Tibial artery (tissue), 4 donors: ENCODE results near the gene LMBRD1.

Experiments used
- DNase-seq, 2 donors: peaks; one replicate each; pipeline ENCODE4 v3.0.0-alpha.2; 2019
- H3K27ac ChIP-seq, 2 donors: fragments of 200-600 bp; sonication (generic) in 1 of 2; 1 replicate in 1 of 2; 2 replicates in 1 of 2; pipeline ENCODE4 v1.5.1; 2018 to 2019; ENCODE audit warnings: mild to moderate bottlenecking in 1 of 2
- H3K27me3 ChIP-seq, 2 donors: fragments of 200-600 bp; sonication (generic) in 1 of 2; one replicate each; pipeline versions ENCODE4 v1.5.1 to v1.6.0; 2016 to 2019
- H3K36me3 ChIP-seq, 3 donors: fragments of 200-600 bp; sonication (generic) in 2 of 3; one replicate each; pipeline ENCODE4 v1.5.1; 2016 to 2019; ENCODE audit warnings: mild to moderate bottlenecking in 2 of 3
- H3K4me1 ChIP-seq, 4 donors: fragments of 200-600 bp; sonication (generic) in 2 of 4; 1 replicate in 3 of 4; 2 replicates in 1 of 4; pipeline ENCODE4 v1.5.1; 2016 to 2019
- H3K4me3 ChIP-seq, 2 donors: fragments of 200-600 bp; sonication (generic) in 1 of 2; 1 replicate in 1 of 2; 2 replicates in 1 of 2; pipeline ENCODE4 v1.5.1; 2018 to 2019; ENCODE audit warnings: mild to moderate bottlenecking in 2 of 2
- H3K9me3 ChIP-seq, 3 donors: fragments of 200-600 bp; sonication (generic) in 1 of 3; one replicate each; pipeline ENCODE4 v1.5.1; 2016 to 2019
- intact Hi-C: fragments of 100-400 bp; cut with DNase I; formaldehyde crosslinking; loops from one replicate; pipeline ENCODE4 v1.15.0; 2023; ENCODE audit warnings: low total_unique reads
- TF ChIP-seq, protein P1 (sequence below), 2 experiments: fragments of 200-600 bp in 1 of 2; fragments of 450-650 bp in 1 of 2; IDR thresholded peaks; one replicate each; pipeline ENCODE4 v1.5.1; 2017 to 2019; ENCODE audit warnings: antibody characterized with exemption in 2 of 2, mild to moderate bottlenecking in 1 of 2, moderate library complexity in 1 of 2

The LMBRD1 gene

DNA sequence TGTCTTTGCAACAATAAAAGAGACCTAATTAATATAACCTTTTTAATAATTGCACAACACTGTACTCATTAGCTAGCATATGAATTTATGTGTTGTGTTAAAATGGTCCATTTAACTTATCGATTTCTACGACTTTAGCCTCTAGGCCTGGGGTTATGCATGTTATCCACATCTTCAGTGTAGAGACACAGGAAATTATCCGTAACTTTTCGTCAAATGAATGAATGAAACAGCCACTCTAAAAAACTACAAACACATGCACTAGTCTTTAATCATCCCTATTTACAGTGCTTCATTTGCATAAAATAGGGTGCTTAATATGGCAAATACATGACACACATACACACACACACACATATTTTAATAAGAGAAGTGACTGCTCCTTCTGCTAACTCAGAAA lies 22.3 kb upstream of the LMBRD1 start:
- no peaks in the 10 kb centered on the region for H3K27me3 ChIP-seq
- H3K4me3 ChIP-seq = no peak overlapping the region
- TF ChIP-seq, protein P1, sequence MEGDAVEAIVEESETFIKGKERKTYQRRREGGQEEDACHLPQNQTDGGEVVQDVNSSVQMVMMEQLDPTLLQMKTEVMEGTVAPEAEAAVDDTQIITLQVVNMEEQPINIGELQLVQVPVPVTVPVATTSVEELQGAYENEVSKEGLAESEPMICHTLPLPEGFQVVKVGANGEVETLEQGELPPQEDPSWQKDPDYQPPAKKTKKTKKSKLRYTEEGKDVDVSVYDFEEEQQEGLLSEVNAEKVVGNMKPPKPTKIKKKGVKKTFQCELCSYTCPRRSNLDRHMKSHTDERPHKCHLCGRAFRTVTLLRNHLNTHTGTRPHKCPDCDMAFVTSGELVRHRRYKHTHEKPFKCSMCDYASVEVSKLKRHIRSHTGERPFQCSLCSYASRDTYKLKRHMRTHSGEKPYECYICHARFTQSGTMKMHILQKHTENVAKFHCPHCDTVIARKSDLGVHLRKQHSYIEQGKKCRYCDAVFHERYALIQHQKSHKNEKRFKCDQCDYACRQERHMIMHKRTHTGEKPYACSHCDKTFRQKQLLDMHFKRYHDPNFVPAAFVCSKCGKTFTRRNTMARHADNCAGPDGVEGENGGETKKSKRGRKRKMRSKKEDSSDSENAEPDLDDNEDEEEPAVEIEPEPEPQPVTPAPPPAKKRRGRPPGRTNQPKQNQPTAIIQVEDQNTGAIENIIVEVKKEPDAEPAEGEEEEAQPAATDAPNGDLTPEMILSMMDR (IDR thresholded peaks at IDR 0.05) = no peak
- intact Hi-C loops = no loop called here
- H3K9me3 ChIP-seq = no peaks in the 10 kb centered on the region
- DNase-seq = no peak
- H3K4me1 ChIP-seq = no peaks in the 10 kb centered on the region
- H3K27ac ChIP-seq = no peak overlapping the region
- H3K36me3 ChIP-seq = no peaks in the 10 kb centered on the region

DNA sequence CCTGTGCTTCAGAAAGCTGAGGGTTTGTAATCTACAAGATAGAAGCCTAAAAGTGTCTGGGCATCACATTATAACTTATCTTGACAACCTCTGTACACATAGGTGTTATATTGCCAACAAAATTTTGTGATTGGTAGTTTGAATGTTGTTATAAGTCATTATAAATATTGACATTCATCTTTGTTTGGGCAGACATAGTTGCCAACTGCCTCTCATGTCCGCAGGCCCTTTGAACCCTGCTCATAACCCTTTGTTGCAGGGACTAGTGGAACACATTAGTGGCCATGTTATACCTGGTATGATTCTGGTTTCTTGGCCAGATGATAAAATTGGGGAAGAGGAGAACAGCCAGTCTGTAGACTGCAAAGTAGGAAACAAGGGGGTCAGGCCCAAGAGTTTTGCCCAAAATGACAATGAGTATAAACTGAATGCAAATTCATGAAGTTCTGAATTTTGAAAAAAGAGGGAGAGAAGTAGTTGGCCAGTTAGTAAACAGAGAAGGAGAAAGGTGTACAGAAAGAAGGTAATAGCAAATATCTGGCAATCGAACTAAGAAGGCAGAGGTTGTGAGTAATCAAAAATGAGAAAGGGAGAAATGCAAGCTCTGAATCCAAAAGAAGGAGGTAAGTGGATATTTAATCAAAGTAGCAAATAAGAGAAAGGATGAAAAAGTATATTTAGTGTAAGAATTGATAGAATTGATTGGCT lies 21.6 kb upstream of the LMBRD1 start:
- intact Hi-C loops = no loop called here
- no peaks in the 10 kb centered on the region for H3K4me1 ChIP-seq
- TF ChIP-seq, protein P1 (IDR thresholded peaks at IDR 0.05) = no peak
- no peak overlapping the region for H3K27ac ChIP-seq
- H3K9me3 ChIP-seq = no peaks in the 10 kb centered on the region
- H3K27me3 ChIP-seq = no peaks in the 10 kb centered on the region
- DNase-seq = no peak
- H3K4me3 ChIP-seq = no peak overlapping the region
- H3K36me3 ChIP-seq = no peaks in the 10 kb centered on the region

DNA sequence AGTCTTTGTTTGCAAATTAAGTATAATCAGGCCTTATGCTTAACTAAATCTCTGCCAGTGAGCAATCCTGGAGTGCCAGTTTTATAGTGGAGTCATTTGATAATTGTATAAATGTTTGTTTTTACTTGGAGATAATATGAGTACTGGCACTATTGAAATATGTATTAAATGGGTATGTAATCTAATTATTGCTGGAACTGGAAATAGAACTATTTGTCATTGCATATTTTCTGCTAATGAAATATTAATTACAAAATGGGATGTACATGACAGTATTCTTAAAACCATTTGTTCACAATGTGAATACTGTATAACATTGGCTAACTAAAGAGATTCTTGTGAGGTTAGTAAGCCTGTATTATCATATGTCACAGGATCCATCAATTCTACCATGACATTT lies 20.5 kb upstream of the LMBRD1 start:
- H3K4me1 ChIP-seq = no peaks in the 10 kb centered on the region
- H3K4me3 ChIP-seq = no peak overlapping the region
- no peaks in the 10 kb centered on the region for H3K27me3 ChIP-seq
- no peak overlapping the region for H3K27ac ChIP-seq
- DNase-seq = no peak
- TF ChIP-seq, protein P1 (IDR thresholded peaks at IDR 0.05) = no peak
- H3K36me3 ChIP-seq = no peaks in the 10 kb centered on the region
- intact Hi-C loops = no loop called here
- no peaks in the 10 kb centered on the region for H3K9me3 ChIP-seq

DNA sequence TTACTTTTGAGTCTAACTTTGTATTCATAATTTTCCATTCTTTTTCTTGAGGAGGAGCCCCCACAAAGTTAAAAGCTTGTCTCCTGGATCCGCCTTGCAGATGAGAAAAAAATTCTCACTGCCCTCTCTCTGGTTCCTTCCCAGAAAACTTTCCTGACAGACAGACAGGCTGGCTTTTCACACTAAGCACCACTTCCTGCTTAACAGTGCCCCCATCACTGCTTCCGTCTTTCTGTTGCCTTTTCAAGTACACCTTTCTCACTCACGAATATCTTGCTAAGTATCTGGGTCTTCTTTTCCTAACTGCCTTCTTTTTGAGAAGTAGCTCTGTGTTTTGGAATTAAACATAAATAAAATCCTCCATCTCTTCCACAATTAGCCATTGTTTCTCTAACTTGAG lies 19.8 kb upstream of the LMBRD1 start:
- H3K36me3 ChIP-seq = no peaks in the 10 kb centered on the region
- TF ChIP-seq, protein P1 (IDR thresholded peaks at IDR 0.05) = no peak
- H3K4me3 ChIP-seq = no peak overlapping the region
- intact Hi-C loops = no loop called here
- DNase-seq = no peak
- no peaks in the 10 kb centered on the region for H3K4me1 ChIP-seq
- no peak overlapping the region for H3K27ac ChIP-seq
- no peaks in the 10 kb centered on the region for H3K27me3 ChIP-seq
- H3K9me3 ChIP-seq = no peaks in the 10 kb centered on the region

DNA sequence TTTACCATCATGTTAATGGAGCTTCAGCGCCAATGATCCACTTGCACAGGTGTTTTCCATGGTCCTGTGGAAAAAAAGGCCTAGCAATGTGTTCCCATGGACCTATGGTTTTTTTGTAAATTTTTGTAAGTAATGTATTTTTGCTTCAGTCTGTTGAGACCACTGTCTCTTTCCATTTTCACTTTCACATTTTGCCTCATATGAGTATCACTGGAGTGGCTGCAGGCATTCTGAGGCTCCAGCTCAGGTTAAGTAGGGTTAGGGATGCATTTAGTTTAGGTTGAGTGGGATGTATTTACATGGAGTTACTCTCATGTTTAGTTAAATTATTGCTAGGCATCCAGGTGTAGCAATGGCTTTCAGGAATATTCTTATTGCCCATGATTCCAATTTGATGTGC lies 19.2 kb upstream of the LMBRD1 start:
- Histone ChIP-seq H3K27me3 (no peaks in the 10 kb centered on the region), H3K4me1 (no peaks in the 10 kb centered on the region), H3K27ac (no peak overlapping the region), H3K9me3 (no peaks in the 10 kb centered on the region), H3K36me3 (no peaks in the 10 kb centered on the region), H3K4me3 (no peak overlapping the region)
- intact Hi-C loops = no loop called here
- TF ChIP-seq, protein P1 (IDR thresholded peaks at IDR 0.05) = no peak
- no peak for DNase-seq

DNA sequence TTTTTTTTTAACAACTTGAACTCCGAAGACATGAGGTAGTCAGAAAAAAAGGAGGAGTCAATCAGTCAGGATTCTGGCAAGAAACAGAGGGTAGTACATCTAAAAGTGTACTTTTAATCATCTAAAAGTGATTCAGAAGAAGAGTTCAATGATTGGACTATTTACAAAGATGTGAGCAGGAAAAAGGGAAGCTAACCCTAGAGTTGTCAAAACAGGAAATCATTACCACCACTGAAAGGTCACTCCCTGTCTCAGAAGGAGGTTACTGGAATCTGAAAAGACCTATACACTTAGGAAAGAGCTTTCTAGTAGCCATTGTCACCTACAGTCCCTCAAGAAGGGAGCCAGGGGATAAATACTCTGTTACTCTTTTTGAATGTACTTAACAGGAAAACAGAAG lies 16.7 kb upstream of the LMBRD1 start:
- DNase-seq = no peak
- Histone ChIP-seq H3K36me3 (no peaks in the 10 kb centered on the region), H3K4me1 (no peaks in the 10 kb centered on the region), H3K4me3 (no peak overlapping the region), H3K9me3 (no peaks in the 10 kb centered on the region), H3K27ac (no peak overlapping the region), H3K27me3 (no peaks in the 10 kb centered on the region)
- intact Hi-C loops = no loop called here
- TF ChIP-seq, protein P1 (IDR thresholded peaks at IDR 0.05) = no peak
